GM19351 (cell line): Measurements from ENCODE around the gene SUDS3.
"Not testable (repeated sequence)": the region's sequence is repeated elsewhere in the genome, so short reads cannot be mapped to it uniquely, and the experiment has no call there.

Source experiments
- ATAC-seq: cut with Tn5 transposase; IDR thresholded peaks from one replicate; pipeline ENCODE4 v1.9.1; 2021; ENCODE audit warnings: mild to moderate bottlenecking, moderate library complexity; ENCODE audit not compliant: unreplicated experiment

The SUDS3 gene, protein sequence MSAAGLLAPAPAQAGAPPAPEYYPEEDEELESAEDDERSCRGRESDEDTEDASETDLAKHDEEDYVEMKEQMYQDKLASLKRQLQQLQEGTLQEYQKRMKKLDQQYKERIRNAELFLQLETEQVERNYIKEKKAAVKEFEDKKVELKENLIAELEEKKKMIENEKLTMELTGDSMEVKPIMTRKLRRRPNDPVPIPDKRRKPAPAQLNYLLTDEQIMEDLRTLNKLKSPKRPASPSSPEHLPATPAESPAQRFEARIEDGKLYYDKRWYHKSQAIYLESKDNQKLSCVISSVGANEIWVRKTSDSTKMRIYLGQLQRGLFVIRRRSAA

DNA sequence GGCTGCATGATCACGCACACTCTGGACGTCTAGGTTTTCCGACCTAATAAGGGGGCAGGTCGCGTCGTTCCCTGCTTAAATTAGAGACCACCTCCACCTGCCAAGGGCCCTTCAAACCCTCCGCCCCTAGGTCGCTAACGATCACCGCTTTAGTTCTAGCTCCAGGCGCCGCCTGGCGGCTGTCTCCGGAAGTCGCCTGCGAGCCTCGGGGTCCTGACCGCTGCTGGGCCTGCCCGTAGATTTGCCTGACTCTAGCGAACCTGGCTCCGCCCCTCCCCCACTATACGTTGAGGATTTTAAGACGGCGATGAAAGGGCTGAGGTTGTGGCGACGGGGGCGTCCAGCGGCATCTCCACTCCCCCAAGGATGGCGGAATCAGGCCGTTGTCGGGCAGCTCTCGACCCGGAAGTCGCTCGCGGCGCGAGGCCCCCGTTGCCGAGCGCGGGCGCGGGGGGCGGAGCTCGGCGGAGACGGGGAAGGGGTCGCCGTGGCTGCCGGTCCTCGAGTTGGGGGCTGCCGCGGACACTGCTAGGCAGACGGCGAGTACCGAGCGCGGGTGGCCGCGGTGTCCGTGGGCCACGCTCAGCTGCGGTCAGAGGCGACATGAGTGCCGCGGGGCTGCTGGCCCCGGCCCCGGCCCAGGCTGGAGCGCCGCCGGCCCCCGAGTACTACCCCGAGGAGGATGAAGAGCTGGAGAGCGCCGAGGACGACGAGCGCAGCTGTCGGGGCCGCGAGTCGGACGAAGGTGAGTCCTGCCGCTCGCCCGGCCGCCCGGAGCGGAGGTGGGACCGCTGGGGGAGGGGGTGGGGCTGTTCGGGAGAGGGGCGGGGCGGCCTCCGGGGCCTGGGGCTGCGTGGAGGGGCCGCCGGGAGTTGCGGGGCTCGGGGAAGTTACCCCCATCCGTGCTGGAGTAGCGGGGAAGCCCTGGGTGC is at the start of gene SUDS3:
SUDS3 (plus strand) TSS at position 467 of the 932 bp plus-strand sequence; CDS start at position 604, 137 bp downstream.
- peak; percentile 22 for ATAC-seq

DNA sequence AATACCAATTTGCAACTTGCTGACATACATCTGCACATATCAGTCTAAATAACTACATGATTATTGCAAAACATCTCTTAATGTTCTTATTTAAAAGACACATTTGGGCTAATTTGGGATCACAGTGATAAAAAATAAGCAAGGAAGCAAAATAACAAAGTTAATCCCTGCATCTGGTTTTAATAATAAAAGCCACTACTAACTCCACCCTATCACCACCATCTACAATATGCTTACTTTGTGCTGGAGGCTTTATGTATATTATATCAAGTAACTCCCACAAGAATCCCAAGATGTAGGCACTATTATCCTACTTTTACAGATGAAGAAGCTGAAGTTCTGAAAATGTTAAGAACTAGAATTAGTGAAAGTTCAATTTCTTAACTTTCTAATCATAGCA is 49.4 kb upstream of the SUDS3 start:
- ATAC-seq: no peak

GRCh38 chr12:118327391-118327790 is 49.0 kb upstream of the SUDS3 start:
- no peak for ATAC-seq

DNA sequence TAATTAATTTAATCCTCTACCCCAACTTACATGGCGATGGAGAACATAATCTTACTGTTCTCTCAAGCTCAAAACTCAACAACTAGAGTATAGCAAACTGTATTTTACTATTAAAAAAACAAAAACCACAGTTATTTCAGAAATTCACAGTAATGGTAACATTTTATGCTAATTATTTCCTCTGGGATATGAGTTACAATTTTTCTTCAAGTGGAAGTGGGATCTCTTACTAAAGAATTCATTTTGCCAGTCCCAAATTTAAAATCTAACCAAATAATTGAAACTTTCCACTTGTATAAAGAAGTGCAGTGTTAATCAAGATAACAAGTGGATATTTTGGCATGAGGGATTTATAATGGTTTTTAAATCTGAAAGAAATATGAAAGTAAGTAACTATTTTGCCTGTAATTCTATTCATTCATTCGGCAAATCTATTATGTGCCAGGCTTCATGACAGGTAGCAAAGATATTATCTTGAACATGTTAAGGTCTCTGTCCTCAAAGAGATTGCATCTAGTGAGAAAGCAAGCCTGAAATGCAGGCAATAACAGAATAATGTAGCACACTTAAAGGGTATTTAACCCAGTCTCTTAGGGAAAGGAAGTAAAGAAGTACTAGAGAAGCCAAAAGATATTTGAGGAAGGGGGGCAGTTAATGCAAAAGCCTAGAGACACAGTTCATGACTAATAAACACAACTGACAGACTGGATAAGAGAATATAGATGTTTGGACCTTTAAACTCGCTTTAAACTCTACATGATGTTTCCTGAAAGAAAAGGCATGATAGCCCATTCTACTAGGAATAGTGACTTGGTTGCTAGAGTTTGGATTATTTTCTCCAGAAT is 47.6 kb upstream of the SUDS3 start:
- ATAC-seq: no peak

DNA sequence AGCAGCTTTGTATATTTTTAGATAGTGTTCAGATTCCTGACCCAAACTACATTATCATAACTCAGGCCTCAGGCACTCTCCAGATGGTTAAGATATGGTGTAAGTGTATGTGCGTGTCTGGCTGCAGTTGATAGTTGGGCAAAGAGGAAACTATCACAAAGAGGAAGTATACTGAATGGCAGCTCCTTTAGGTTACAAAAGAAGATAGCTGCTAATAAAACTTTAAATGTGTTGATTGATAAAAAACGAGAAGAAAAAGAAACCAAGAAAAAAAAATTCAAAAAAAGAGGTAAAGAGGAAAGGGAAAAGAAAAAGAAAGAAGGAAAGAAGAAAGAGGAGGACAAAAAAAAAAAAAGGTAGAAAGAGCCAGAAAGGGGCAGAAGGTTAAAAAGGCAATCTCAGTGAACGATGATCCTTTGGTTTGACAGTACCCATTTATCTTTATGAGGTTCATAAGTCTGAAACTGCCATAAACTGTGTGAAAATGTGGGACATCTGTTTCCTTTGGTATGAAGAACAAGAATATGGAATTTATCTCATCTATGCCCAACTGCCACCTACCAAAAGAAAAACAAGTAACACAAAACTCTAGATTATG is 45.8 kb upstream of the SUDS3 start:
- ATAC-seq: peak; percentile 88

DNA sequence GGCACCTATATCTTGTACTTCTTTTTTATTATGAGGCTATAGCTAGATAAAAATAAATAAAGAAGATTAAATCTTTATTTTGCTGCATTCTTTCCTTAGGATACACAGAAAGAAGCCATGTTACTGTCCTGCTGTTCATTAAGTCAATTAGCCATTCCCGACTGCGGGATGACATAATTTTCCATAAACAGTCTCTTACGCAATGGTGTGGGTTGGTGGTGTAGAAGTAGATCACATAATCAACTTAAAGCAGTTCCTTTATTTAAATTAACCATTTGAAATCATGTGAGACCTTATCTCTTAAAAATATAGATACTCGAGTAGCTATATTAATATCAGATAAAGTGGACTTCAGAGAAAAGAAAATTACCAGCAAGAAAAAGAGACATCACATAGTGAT is 43.8 kb upstream of the SUDS3 start:
- ATAC-seq: no peak

- ATAC-seq: no peak
Measured at GRCh38 chr12:118334241-118334640, 42.1 kb upstream of the SUDS3 start.

- ATAC-seq: no peak
Measured at GRCh38 chr12:118334939-118335567, 41.3 kb upstream of the SUDS3 start.

DNA sequence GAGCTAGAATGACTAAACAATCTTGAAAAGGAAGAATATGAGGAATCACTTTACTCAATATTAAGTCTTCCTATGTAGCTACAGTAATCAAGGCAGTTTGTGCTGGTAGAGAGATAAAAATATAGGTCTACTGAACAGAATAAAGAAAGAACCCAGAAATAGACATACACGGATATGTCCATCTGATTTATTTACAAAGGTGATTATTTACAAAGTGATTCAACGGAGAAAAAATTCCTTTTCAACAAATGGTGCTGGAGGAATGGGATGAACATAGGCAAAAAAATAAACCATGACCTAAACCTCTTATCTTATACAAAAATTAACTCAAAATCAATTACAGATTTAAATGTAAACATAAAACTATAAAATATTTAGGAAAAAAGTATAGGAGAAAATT is 40.2 kb upstream of the SUDS3 start:
- no peak for ATAC-seq

- no peak for ATAC-seq
Measured at GRCh38 chr12:118337194-118337838, 39.0 kb upstream of the SUDS3 start.

- no peak for ATAC-seq
Measured at GRCh38 chr12:118342090-118342489, 34.3 kb upstream of the SUDS3 start.

- no peak for ATAC-seq
Measured at GRCh38 chr12:118344829-118345228, 31.5 kb upstream of the SUDS3 start.

DNA sequence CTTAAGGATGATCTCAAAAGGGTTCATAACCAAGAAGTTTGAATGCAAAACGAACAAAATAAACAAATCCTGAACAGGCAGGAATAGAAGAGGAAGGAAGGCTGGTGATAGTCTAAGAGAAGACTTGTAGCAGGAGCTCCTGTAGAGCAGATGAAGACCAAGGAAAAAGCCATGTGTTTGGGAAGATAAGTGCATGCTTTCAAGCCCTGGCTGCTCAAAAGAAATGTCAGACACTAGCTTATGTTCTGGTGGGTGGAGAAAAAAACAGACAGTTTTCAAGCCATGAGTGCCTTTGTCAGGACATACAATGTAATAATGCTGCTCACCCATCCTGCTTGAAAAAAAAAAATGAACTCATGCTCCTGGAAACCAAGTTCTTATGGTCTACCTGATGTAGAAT is 31.0 kb upstream of the SUDS3 start:
- ATAC-seq: no peak

DNA sequence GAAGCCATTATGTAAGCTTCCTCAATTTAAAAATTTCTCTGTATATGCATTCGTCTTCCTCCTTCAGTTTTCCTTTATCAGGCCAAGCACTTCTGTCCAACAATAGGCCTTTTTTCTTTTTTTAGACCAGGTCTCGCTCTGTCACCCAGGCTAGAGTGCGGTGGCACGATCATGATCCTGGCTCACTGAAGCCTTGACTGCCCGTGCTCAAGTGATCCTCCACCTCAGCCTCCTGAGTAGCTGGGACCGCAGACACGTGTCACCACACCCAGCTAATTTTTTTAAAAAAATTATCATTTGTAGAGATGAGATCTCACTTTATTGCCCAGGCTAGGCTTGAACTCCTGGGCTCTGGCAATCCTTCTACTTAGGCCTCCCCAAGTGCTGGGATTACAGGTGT is 29.5 kb upstream of the SUDS3 start:
- peak; percentile 88 for ATAC-seq

DNA sequence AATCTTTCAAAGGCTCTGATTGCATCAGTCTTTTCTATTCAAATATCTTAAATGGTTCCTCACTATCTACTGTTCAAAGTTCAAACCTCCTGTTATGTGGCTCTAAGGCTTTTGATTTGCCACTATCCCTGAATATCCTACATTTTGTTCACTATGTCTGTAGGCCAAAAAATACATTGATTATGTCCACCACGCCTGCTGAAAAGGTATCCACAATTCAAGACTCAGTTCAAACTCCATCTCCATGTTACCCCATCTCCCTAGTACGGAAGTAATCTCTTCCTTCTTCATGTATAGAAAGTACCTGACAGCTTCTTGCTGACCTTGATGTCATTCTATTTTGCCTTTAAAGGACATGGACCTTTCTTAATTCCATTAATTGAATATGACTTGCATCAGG is 28.4 kb upstream of the SUDS3 start:
- ATAC-seq: no peak

DNA sequence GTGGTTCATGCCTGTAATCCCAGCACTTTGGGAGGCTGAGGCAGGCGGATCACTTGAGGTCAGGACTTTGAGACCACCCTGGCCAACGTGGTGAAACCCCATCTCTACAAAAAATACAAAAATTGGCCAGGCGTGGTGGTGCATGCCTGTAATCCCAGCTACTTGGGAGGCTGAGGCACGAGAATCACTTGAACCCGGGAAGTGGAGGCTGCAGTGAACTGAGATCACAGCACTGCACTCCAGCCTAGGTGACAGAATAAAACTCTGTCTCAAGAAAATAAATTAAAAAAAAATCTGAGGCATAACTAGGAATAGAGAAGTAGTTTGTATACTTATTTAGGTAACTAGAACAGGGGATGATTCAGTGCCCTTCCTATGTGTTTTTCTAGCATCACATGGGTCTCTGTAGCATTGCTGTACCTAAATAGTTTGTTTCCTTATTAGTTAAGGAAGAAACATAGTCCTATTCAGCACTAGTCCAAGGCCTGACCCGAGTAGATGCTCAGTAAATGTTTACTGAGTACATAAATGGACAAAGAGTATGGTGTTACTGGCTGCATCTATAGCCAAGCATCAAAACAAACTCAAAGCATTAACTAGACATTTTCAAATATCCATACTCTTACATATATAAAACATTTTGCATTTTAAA is 25.3 kb upstream of the SUDS3 start:
- no peak for ATAC-seq

- ATAC-seq: no peak
Measured at GRCh38 chr12:118353721-118354120, 22.6 kb upstream of the SUDS3 start.

DNA sequence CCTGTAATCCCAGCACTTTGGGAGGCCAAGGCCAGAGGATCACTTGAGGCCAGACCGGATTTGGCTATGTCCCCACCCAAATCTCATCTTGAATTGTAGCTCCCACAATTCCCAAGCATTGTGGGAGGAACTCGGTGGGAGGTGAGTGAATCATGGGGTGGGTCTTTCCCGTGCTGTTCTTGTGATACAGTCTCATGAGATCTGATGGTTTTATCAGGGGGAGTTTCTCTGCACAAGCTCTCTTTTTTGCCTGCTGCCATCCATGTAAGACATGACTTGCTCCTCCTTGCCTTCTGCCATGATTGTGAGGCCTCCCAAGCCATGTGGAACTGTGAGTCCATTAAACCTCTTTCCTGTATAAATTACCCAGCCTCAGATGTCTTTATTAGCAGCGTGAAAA is 21.9 kb upstream of the SUDS3 start:
- not testable (repeated sequence) for ATAC-seq

- no peak for ATAC-seq
Measured at GRCh38 chr12:118354903-118355302, 21.5 kb upstream of the SUDS3 start.
